Measurements from ENCODE around the gene SUMO1. TPM values are rescaled to one million over a fixed set of nuclear protein-coding genes. Genes with fewer than 3 reads are reported as not detected.

Gene SUMO1
- total and polyA plus RNA-seq, 10 of the 15 experiments (the other 5 are each of a cell fraction or from before 2014, with no cell fraction given): 105 to 458 (median 199) TPM

- ChIA-PET RAD21 (ENCODE audit: unreplicated experiment) (no interaction called here), POLR2A (no interaction called here), CTCF (interaction anchor here (0.9 kb wide), 1 partner anchor 304 kb away, joined by 3 read pairs; no protein-coding TSS in a partner anchor), SMC1A (ENCODE audit: uncharacterized antibody, unreplicated experiment) (interaction anchor here (0.9 to 1.6 kb wide), 4 partner anchors 9 to 100 kb away, joined by 3 to 7 read pairs (median 4); no protein-coding TSS in a partner anchor)
- Histone ChIP-seq H2AFZ (ENCODE audit: control insufficient read depth, low read depth, low read length) (no peak overlapping the region), H3K79me2 (ENCODE audit: control insufficient read depth, insufficient read depth, low read length) (no peaks in the 10 kb centered on the region), H3K4me2 (ENCODE audit: control insufficient read depth, insufficient read depth) (no peak overlapping the region), H3K4me3 (no peak overlapping the region), H3K27me3 (replicated peaks in 1 of 2; ENCODE audit: control insufficient read depth in 2 of 2, insufficient read depth in 2 of 2, low read length in 1 of 2) (no peaks in the 10 kb centered on the region), H3K9me3 (replicated peaks; ENCODE audit: control insufficient read depth, insufficient read depth, low read length) (no peaks in the 10 kb centered on the region), H4K20me1 (ENCODE audit: control insufficient read depth, insufficient read depth) (no peaks in the 10 kb centered on the region), H3K4me1 (ENCODE audit: control insufficient read depth, insufficient read depth, low read length) (no peaks in the 10 kb centered on the region), H3K27ac (ENCODE audit: control insufficient read depth, insufficient read depth) (no peak overlapping the region), H3K9ac (ENCODE audit: control insufficient read depth, insufficient read depth, low read length) (no peak overlapping the region), H3K36me3 (ENCODE audit: control insufficient read depth in 2 of 2, insufficient read depth in 2 of 2, low read length in 1 of 2) (no peaks in the 10 kb centered on the region)
- in situ Hi-C loops (cut with MboI) (no loop called here), intact Hi-C loops (cut with micrococcal nuclease; ENCODE audit: unreplicated experiment) (no loop called here)
- FAIRE-seq (no peak), DNase-seq (ENCODE audit: low read depth, low spot score) (no peak), ATAC-seq (no peak)
- no TSS peak for BruUV-seq (replicated peaks)
- TF ChIP-seq TCF12 (IDR thresholded peaks at IDR 0.05; ENCODE audit: low read depth, low read length) (no peak), CEBPB (IDR thresholded peaks at IDR 0.05; ENCODE audit: borderline replicate concordance in 1 of 2, low read depth in 2 of 2, low read length in 2 of 2) (no peak), SMARCA5 (IDR thresholded peaks at IDR 0.05) (no peak), RELA (IDR thresholded peaks at IDR 0.05; ENCODE audit: borderline replicate concordance, partially characterized antibody) (no peak), MYB (IDR thresholded peaks at IDR 0.05; ENCODE audit: borderline replicate concordance, low read depth, low read length) (no peak), CEBPZ (IDR thresholded peaks at IDR 0.05; ENCODE audit: low read depth, low read length) (no peak), BMI1 (IDR thresholded peaks at IDR 0.05; ENCODE audit: borderline replicate concordance) (no peak), ATF7 (IDR thresholded peaks at IDR 0.05; ENCODE audit: low read depth) (no peak), BACH1 (IDR thresholded peaks at IDR 0.05; ENCODE audit: borderline replicate concordance) (no peak), EED (IDR thresholded peaks at IDR 0.05; ENCODE audit: low read depth) (no peak)
- TF ChIP-seq, protein P1, sequence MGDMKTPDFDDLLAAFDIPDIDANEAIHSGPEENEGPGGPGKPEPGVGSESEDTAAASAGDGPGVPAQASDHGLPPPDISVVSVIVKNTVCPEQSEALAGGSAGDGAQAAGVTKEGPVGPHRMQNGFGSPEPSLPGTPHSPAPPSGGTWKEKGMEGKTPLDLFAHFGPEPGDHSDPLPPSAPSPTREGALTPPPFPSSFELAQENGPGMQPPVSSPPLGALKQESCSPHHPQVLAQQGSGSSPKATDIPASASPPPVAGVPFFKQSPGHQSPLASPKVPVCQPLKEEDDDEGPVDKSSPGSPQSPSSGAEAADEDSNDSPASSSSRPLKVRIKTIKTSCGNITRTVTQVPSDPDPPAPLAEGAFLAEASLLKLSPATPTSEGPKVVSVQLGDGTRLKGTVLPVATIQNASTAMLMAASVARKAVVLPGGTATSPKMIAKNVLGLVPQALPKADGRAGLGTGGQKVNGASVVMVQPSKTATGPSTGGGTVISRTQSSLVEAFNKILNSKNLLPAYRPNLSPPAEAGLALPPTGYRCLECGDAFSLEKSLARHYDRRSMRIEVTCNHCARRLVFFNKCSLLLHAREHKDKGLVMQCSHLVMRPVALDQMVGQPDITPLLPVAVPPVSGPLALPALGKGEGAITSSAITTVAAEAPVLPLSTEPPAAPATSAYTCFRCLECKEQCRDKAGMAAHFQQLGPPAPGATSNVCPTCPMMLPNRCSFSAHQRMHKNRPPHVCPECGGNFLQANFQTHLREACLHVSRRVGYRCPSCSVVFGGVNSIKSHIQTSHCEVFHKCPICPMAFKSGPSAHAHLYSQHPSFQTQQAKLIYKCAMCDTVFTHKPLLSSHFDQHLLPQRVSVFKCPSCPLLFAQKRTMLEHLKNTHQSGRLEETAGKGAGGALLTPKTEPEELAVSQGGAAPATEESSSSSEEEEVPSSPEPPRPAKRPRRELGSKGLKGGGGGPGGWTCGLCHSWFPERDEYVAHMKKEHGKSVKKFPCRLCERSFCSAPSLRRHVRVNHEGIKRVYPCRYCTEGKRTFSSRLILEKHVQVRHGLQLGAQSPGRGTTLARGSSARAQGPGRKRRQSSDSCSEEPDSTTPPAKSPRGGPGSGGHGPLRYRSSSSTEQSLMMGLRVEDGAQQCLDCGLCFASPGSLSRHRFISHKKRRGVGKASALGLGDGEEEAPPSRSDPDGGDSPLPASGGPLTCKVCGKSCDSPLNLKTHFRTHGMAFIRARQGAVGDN (IDR thresholded peaks at IDR 0.05): no peak
- WGBS (ENCODE audit: insufficient coverage, insufficient replicate concordance, low lambda C conversion rate, missing lambda C conversion rate): 46% methylated on average over 3 of the region's 3 CpGs
Observed at GRCh38 chr2:202164411-202164810, 74.0 kb downstream of the SUMO1 start.
